HAP-1 (cell line): ENCODE data around the gene AATF.

Experiments
- DNase-seq, 2 experiments: peaks; one replicate each; pipeline ENCODE4 v3.0.0-alpha.2; 2016 to 2020; ENCODE audit warnings: low spot score in 2 of 2
- H3K27me3 ChIP-seq: fragments of 250-450 bp; sonication (Bioruptor Pico); 2 replicates; pipeline ENCODE4 v1.5.1; 2020; ENCODE audit warnings: low read depth, mild to moderate bottlenecking, moderate library complexity
- H3K36me3 ChIP-seq: fragments of 250-450 bp; sonication (Bioruptor Pico); replicated peaks from 2 replicates; pipeline ENCODE4 v1.5.1; 2020; ENCODE audit warnings: mild to moderate bottlenecking
- H3K4me1 ChIP-seq: fragments of 250-450 bp; sonication (Bioruptor Pico); 2 replicates; pipeline ENCODE4 v1.5.1; 2020; ENCODE audit warnings: mild to moderate bottlenecking
- H3K4me3 ChIP-seq: fragments of 250-450 bp; sonication (Bioruptor Pico); 2 replicates; pipeline ENCODE4 v1.5.1; 2020; ENCODE audit warnings: mild to moderate bottlenecking, moderate library complexity
- H3K9me3 ChIP-seq: fragments of 250-450 bp; sonication (Bioruptor Pico); 2 replicates; pipeline ENCODE4 v1.5.1; 2020; ENCODE audit warnings: mild to moderate bottlenecking, moderate library complexity
- in situ Hi-C: fragments of 300-500 bp; cut with MboI; formaldehyde crosslinking; loops from 3 replicates; pipeline ENCODE4 v1.14.3; 2020; ENCODE audit warnings: low sequenced_read_pairs, inconsistent platforms, mixed read lengths

AATF gene

DNA sequence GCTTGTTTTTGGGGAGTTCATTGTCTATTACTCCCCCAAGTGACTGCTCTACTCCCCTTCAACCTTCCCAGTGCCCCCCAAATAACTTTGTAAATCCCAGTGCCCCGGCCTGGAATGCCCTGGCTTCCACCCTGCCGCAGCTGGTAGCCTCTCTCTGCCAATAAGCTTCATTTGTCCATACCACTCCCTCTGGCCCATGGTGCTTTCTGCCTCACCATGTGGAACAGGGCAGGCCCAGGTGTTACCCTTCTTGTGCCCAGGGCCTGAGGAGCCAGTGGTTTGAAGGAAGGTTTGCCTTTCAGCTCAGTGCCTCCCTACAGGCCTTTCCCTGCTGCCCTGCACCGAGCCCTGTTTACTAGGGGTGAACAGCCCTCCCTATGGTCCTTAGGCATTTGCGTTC lies 134.2 kb downstream of the AATF start:
- H3K36me3 ChIP-seq: peaks cover 30% of the 10 kb centered on the region
- no peak for DNase-seq
- H3K27me3 ChIP-seq: no peaks in the 10 kb centered on the region
- in situ Hi-C loops: no loop called here
- H3K4me1 ChIP-seq: no peaks in the 10 kb centered on the region
- H3K4me3 ChIP-seq: no peak overlapping the region
- no peaks in the 10 kb centered on the region for H3K9me3 ChIP-seq

DNA sequence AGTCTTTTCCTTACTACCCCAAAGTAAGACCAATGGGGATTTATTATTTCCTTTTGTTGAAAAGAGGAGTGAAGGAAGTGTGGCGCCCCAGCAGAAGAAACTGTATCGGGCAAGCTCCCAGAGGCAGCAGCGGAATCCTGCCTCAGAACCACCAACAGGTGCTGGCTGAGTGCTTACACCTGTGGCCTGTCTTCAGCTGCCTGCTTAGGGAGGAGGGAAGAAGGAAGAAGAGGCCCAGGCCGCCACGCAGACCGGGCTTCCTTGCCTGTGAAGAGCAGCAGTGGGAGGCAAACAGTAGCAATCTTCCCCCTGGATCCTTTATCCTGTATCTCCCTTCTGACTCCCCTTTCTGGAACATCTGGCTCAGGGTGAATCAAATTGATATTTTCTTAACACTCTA lies 134.7 kb downstream of the AATF start:
- in situ Hi-C loops: no loop called here
- no peaks in the 10 kb centered on the region for H3K4me1 ChIP-seq
- H3K36me3 ChIP-seq: peaks cover 35% of the 10 kb centered on the region
- no peak overlapping the region for H3K4me3 ChIP-seq
- no peak for DNase-seq
- H3K9me3 ChIP-seq: no peaks in the 10 kb centered on the region
- H3K27me3 ChIP-seq: no peaks in the 10 kb centered on the region

DNA sequence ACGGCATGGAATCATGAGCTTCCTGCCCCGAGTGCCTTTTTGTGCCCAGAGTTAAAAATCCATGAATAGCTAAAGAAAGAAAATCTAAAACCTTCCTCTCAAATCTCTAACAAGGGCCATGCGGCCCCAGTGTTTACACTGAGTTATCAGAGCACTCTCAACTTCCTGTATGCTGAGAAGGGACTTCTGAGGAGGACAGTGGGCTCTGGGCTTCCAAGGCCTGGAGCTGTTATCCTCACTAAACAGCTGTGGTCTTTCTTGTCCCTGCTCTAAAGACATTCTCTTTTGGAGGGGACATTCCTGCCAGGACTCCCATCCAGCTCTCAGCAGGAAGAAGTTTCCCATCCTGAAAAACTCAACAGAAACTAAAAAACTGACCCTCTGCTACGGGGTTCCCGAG lies 135.6 kb downstream of the AATF start:
- Histone ChIP-seq H3K4me3 (no peak overlapping the region), H3K4me1 (no peaks in the 10 kb centered on the region), H3K27me3 (no peaks in the 10 kb centered on the region), H3K36me3 (peaks cover 44% of the 10 kb centered on the region), H3K9me3 (no peaks in the 10 kb centered on the region)
- in situ Hi-C loops: no loop called here
- DNase-seq: no peak

GRCh38 chr17:37086334-37086733 lies 137.6 kb downstream of the AATF start:
- Histone ChIP-seq H3K36me3 (peaks cover 55% of the 10 kb centered on the region), H3K4me1 (peaks cover under 1% of the 10 kb centered on the region; the same call in 1 of the 2 replicates)
- in situ Hi-C loops: no loop called here

GRCh38 chr17:37086948-37087347 lies 138.2 kb downstream of the AATF start:
- peaks cover 2% of the 10 kb centered on the region; the same call in 1 of the 2 replicates for H3K4me1 ChIP-seq
- H3K36me3 ChIP-seq: peaks cover 55% of the 10 kb centered on the region
- no peak for DNase-seq
- in situ Hi-C loops: no loop called here
- H3K27me3 ChIP-seq: no peaks in the 10 kb centered on the region
- H3K9me3 ChIP-seq: no peaks in the 10 kb centered on the region
- H3K4me3 ChIP-seq: no peak overlapping the region

More at GRCh38 chr17:37086334-37086733, 137.6 kb downstream of the AATF start:
- Histone ChIP-seq H3K9me3 (no peaks in the 10 kb centered on the region), H3K4me3 (no peak overlapping the region), H3K27me3 (no peaks in the 10 kb centered on the region)
- no peak for DNase-seq

GRCh38 chr17:37087683-37088082 lies 138.9 kb downstream of the AATF start:
- in situ Hi-C loops: no loop called here
- no peaks in the 10 kb centered on the region for H3K9me3 ChIP-seq
- no peak for DNase-seq
- no peaks in the 10 kb centered on the region for H3K27me3 ChIP-seq
- peaks cover 60% of the 10 kb centered on the region for H3K36me3 ChIP-seq
- H3K4me3 ChIP-seq: no peak overlapping the region
- H3K4me1 ChIP-seq: peaks cover 2% of the 10 kb centered on the region

GRCh38 chr17:37088459-37088858 lies 139.7 kb downstream of the AATF start:
- peaks cover 68% of the 10 kb centered on the region for H3K36me3 ChIP-seq
- in situ Hi-C loops: no loop called here
- DNase-seq: no peak

GRCh38 chr17:37088913-37089312 lies 140.2 kb downstream of the AATF start:
- DNase-seq: no peak
- no peaks in the 10 kb centered on the region for H3K27me3 ChIP-seq
- peaks cover 73% of the 10 kb centered on the region for H3K36me3 ChIP-seq
- no peaks in the 10 kb centered on the region for H3K9me3 ChIP-seq
- in situ Hi-C loops: no loop called here
- peaks cover 2% of the 10 kb centered on the region for H3K4me1 ChIP-seq
- H3K4me3 ChIP-seq: no peak overlapping the region

More at GRCh38 chr17:37088459-37088858, 139.7 kb downstream of the AATF start:
- Histone ChIP-seq H3K4me1 (peaks cover 2% of the 10 kb centered on the region), H3K9me3 (no peaks in the 10 kb centered on the region), H3K27me3 (no peaks in the 10 kb centered on the region), H3K4me3 (no peak overlapping the region)

- H3K36me3 ChIP-seq: peaks cover 75% of the 10 kb centered on the region
- no peak for DNase-seq
- no peak overlapping the region for H3K4me3 ChIP-seq
- in situ Hi-C loops: no loop called here
- no peaks in the 10 kb centered on the region for H3K9me3 ChIP-seq
- H3K4me1 ChIP-seq: peaks cover 2% of the 10 kb centered on the region
- no peaks in the 10 kb centered on the region for H3K27me3 ChIP-seq
Observed at GRCh38 chr17:37089956-37090355, 141.2 kb downstream of the AATF start.

DNA sequence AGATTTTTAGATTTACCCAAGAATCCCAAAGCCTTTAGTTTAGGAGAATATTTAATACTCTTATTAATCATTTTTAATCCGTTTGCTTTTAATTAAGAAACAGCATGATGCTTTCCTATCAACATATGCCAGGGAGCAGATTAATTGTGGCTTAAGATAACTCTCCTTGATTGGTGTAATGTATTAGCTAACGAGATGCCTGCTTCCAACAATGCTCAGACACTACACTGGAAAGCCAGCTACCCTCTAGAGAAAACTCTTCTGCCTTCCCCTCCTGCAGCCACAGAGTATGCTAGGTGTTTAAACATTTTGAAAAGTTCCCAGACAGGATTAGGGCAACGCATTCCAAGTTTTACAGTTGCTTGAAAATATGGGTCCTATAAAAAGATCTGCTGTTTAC lies 142.2 kb downstream of the AATF start:
- DNase-seq: no peak
- in situ Hi-C loops: no loop called here
- H3K36me3 ChIP-seq: peaks cover 75% of the 10 kb centered on the region

DNA sequence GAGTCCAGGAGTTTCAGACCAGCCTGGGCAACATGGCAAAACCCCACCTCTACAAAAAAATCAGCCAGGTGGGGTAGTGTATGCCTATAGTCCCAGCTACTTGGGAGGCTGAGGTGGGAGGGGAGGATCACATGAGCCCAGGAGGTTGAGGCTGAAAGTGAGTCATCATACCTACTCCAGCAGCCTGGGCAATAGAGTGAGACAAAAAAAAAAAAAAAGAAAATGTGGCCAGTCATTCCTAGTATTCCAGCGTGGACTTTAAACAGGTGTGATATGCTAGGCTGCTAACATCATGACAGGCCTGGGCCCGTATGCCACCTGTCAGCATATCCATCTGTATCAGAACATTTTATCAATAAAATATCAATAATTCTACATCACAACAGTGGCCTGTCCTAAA lies 143.3 kb downstream of the AATF start:
- Histone ChIP-seq H3K4me1 (peaks cover 2% of the 10 kb centered on the region), H3K9me3 (no peaks in the 10 kb centered on the region), H3K27me3 (no peaks in the 10 kb centered on the region), H3K4me3 (no peak overlapping the region), H3K36me3 (peaks cover 78% of the 10 kb centered on the region)
- DNase-seq: no peak
- in situ Hi-C loops: no loop called here

More for the DNA sequence above, 142.2 kb downstream of the AATF start:
- Histone ChIP-seq H3K4me3 (no peak overlapping the region), H3K9me3 (no peaks in the 10 kb centered on the region), H3K27me3 (no peaks in the 10 kb centered on the region), H3K4me1 (peaks cover 2% of the 10 kb centered on the region)

GRCh38 chr17:37092701-37093100 lies 143.9 kb downstream of the AATF start:
- peaks cover 2% of the 10 kb centered on the region for H3K4me1 ChIP-seq
- no peak for DNase-seq
- H3K36me3 ChIP-seq: peaks cover 78% of the 10 kb centered on the region
- no peaks in the 10 kb centered on the region for H3K27me3 ChIP-seq
- in situ Hi-C loops: no loop called here
- no peaks in the 10 kb centered on the region for H3K9me3 ChIP-seq
- no peak overlapping the region for H3K4me3 ChIP-seq

- peaks cover 74% of the 10 kb centered on the region for H3K36me3 ChIP-seq
- H3K4me1 ChIP-seq: peaks cover 2% of the 10 kb centered on the region
- no peak for DNase-seq
- H3K27me3 ChIP-seq: no peaks in the 10 kb centered on the region
- H3K9me3 ChIP-seq: no peaks in the 10 kb centered on the region
- no peak overlapping the region for H3K4me3 ChIP-seq
- in situ Hi-C loops: no loop called here
Observed at GRCh38 chr17:37094391-37094790, 145.6 kb downstream of the AATF start.

- in situ Hi-C loops: no loop called here
- Histone ChIP-seq H3K4me3 (no peak overlapping the region), H3K4me1 (peaks cover 8% of the 10 kb centered on the region), H3K9me3 (no peaks in the 10 kb centered on the region), H3K36me3 (peaks cover 66% of the 10 kb centered on the region), H3K27me3 (no peaks in the 10 kb centered on the region)
- no peak for DNase-seq
Observed at GRCh38 chr17:37096071-37096470, 147.3 kb downstream of the AATF start.

DNA sequence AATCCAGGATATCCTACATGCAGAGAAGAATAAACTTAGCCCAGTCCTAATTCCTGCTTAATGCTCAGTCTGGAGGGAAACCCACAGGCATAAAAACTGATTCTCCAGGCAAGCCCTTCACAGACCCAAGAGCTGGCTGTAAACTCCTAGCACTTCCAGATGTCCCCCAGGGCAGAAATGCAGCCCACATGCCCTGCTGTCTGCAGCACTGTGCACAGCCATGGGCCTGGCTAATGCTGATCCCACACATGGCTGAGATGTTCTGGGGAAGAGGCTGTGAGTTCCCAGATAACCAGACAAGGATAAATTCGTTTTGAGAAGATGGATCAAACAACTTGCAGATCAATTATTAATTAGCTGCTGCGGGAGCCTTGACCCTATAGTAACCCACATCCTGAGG lies 148.4 kb downstream of the AATF start:
- in situ Hi-C loops: no loop called here
- Histone ChIP-seq H3K36me3 (peaks cover 66% of the 10 kb centered on the region), H3K4me1 (peaks cover 17% of the 10 kb centered on the region), H3K27me3 (no peaks in the 10 kb centered on the region), H3K9me3 (no peaks in the 10 kb centered on the region), H3K4me3 (no peak overlapping the region)
- DNase-seq: no peak
